ENCODE data around the gene MAP1A.

DNA sequence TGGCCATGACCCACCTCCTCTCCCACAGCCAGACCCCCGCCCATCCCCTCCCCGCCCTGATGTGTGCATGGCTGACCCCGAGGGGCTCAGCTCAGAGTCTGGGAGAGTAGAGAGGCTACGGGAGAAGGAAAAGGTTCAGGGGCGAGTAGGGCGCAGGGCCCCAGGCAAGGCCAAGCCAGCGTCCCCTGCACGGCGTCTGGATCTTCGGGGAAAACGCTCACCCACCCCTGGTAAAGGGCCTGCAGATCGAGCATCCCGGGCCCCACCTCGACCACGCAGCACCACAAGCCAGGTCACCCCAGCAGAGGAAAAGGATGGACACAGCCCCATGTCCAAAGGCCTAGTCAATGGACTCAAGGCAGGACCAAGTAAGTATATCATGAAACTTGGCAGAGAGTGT is 11.7 kb downstream of the MAP1A start:
- TF ChIP-seq CTCF (IDR thresholded peaks at IDR 0.05; ENCODE audit: low read depth, low read length) (no peak), EZH2phosphoT487 (IDR thresholded peaks at IDR 0.05; ENCODE audit: low read depth) (no peak)
